GM18517 (cell line): ENCODE measurements around the gene ALCAM.

Experiments
- ATAC-seq: cut with Tn5 transposase; IDR thresholded peaks from one replicate; pipeline ENCODE4 v1.9.1; 2021; ENCODE audit warnings: mild to moderate bottlenecking, moderate library complexity; ENCODE audit not compliant: unreplicated experiment

ALCAM gene

DNA sequence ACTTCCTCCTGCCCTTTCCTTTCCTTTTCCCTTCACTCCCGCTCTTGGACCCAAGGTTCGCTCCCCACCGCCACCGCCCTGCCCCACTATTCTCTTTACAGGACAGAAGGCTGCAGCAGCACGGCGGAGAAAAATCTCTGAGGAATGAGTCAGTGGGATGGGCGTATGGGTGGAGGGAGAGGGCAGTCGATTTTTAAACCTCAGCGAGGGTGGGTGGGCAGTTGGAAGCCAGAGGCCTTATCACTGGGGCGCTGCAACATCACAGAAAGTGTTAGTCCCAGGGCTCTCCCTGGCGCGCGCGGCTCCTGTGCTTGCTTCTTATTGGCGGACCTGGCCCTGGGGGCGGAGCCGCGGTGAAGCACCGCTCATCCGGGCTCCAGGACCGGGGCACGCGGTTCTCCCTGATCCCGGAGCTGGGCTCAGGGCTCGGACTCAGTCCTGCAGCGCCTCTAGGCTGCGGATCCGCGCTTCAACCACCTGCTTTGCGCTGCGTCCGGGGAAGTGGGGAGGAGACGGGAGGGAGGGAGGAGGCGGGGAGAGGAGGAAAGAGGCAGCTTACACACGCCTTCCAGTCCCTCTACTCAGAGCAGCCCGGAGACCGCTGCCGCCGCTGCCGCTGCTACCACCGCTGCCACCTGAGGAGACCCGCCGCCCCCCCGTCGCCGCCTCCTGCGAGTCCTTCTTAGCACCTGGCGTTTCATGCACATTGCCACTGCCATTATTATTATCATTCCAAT is at the start of gene ALCAM:
TSS of gene ALCAM (plus strand) at position 584 of the 737 bp plus-strand sequence.
- peak; percentile 40 for ATAC-seq

DNA sequence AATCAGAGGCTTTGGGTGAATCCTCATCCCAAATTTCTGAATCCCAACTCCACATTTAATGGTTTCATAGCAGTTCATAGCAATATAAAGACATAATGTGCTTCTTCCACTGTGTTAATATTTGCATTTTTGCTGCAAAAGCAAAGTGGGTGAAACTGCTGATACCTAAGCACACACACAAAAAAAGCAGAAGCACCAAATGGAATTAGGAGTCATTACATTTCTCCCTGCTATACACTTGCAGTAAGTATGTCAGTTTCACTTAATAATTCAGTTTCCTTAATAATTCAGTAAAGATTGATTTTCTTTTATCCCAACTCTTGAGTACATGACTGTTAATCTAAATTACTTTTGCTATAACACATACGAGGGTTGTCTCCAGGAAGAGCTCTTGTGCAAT is 48.9 kb upstream of the ALCAM start:
- ATAC-seq: no peak

DNA sequence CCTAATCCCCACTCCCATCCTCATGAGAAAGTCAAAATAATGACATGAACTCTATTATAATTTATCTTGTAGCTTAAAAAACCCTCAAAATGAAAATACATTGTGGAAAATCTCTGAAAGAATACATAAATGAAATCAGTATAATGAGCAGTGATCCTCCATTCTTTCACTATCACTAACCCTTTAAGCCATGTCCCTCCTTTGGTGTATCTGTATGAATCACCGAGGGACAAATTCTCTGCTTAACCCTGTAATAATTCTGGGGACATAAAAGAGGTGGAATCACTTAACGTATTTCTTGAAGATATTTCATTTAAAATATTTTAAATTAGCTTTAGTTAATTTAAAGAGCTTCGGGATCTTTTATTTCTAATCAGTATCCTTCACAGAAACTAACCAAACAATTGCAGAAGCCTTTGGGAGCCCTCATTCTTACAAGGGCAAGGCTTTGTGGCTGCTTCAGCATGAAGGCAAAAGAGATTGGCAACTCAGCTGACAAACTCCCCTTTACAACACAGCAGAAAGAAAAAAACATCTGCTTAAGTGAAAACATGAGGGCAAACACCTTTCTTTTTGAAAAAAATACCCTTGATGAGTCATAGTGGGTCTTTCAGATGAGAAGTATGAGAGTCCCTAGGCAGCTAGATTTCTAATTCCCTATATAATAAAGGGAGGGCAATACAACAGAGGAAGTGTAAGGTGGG is 44.0 kb upstream of the ALCAM start:
- peak; percentile 96 for ATAC-seq

DNA sequence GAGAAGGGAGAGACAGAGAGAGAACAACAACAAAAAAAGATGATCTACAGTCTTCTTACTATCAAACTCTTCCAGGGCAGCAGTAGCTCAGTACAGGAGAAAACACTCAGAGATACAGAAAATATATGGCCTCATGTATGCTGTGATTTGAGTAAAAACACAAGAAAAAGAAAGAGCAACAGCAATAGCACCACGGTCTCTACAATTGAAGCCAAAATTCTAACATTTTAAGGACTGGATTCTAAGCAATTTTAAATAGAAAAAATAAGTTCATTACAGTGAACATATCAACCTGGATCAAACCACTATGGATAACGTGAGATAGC is 43.5 kb upstream of the ALCAM start:
- no peak for ATAC-seq

DNA sequence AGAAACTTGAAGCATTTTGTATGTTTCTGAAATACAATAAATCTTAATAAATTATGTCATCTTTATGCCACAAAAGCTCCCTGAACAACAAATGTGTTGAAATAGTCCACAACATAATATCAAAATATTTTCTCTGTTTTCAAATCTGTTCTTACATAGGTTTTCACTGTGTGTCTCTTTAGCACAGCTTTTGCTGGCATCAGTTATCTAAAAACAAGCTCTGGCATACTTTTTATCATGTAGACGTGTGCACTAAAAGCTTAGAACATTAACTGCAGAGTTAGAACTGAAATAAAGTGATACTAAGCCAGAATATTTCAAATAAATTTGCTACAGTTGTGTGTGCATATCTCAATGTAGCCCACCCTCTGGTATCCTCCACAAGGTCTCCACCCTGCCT is 41.8 kb upstream of the ALCAM start:
- no peak for ATAC-seq

DNA sequence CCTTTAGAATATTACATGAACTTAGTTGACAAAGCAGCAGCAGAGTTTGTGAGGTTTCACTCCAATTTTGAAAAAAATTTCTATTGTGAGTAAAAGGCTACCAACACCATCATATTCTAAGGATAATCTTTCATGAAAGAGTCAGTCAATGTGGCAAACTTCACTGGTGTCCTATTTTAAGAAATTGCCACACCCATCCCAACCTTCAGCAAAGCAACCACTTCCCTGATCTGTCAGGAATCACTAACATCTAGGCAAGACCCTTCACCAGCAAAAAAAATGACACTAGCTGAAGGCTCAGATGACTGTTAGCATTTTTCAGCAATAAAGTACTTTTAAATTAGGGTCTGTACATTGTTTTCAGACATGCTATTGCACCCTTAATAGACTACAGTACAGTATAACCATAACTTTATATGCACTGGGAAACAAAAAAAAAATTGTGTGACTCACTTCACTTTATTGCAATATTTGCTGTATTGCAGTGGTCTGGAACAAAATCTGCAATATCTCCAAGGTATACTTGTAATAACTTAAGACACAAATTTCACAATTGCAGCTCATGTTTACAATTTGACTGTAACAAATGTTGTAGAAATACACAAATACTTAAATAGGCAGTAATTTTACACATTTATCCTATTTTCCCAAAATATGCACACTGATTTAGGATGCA is 38.9 kb upstream of the ALCAM start:
- no peak for ATAC-seq

DNA sequence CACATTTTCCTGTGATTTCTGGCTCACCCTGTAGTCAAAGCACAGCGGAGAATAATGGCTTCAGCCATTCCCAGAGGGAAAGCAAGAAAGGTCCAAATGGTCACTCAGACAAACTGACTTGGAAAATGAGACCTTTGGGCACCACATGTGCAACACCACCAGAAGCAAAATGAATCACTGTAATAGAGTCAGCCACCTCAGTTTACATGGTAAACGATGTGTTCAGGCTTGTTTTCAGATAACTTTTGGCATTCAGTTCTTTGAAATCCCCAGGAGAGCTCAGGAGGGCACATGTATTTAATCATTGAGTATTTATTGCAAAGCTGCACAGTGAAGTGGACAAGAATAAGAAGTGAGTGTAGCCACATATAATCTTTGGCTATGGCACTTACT is 38.4 kb upstream of the ALCAM start:
- ATAC-seq: no peak

DNA sequence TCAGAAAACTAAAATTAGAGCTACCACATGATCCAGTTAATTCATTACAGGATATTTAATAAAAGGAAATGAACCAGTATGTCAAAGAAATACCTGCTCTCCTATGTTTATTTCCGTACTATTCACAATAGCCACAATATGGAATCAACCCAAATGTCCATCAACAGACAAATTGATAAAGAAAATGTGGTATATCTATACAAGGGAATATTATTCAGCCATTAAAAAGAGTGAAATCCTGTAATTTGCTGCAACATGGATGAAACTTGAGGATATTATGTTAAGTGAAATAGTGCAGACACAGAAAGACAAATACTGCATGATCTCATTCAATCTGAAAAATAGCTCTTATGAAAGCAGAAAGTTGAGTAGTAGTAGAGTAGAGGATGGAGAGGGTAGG is 33.7 kb upstream of the ALCAM start:
- ATAC-seq: no peak

DNA sequence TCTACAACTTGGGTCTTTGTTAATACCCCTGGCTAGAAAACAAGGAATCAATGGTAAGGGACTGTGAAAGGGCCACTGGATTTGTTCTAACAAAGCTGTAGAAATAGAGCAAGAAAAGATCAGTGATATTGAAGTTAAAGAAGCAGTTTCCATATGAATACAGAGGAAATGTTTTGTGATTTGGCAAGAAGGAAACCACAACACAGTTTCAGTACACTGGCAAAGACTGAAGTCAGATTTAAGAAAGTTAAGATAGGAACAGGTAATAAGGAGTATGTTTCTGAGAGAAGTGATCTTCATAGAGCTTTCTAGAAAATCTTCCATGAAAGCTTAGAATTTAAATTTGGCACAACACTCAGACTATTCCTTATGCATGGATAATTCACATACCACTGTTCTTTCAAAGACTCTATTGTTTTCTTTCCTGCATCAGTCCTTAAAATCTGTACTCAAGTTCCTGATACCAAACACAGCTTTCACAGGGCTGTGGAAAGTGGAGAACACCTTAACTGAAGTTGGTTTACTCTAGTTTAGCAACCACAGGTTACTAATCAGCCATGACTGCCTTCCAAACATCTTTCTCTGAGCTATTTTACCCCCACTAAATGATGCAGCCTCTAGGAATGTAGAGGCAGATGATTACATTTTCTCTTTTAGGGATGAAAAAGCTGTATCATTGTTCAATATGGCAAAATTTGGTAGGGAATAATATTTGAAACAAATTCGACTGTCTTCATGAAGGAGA is 32.4 kb upstream of the ALCAM start:
- ATAC-seq: peak; percentile 68

DNA sequence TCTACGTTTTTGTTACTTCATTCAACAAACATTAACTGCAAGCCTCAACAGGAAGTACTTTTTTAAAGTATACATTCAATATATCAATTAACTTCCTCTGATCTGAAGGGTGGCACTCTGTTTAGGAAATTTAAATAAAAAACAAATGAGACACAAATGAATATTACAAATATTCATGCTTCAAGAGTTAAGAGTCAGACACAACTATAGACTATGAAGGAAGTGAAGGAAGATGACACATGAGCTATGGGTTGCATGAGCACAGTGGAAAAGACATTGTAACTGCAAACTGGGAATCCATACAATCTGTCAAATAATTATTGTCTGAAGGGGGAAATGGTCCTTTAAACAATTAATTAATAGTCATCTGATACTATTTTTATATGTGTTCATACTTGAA is 26.8 kb upstream of the ALCAM start:
- ATAC-seq: no peak

DNA sequence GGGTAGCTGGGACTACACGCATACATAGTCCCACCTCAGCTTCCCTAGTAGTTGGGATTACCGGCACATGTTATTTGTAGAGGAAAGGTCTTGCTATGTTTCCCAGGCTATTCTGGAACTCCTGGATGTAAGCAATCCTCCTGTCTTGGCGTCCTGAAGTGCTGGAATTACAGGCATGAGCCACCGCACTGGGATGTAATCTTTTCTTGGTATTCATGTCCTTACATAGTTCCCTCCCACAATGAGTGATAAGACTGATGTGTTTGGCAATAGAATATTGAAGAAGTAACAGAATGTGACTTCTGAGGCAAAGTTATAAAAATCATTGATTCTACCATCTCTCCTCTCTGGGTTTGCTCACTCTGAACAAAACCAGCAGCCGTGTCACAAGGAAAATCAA is 22.7 kb upstream of the ALCAM start:
- no peak for ATAC-seq

DNA sequence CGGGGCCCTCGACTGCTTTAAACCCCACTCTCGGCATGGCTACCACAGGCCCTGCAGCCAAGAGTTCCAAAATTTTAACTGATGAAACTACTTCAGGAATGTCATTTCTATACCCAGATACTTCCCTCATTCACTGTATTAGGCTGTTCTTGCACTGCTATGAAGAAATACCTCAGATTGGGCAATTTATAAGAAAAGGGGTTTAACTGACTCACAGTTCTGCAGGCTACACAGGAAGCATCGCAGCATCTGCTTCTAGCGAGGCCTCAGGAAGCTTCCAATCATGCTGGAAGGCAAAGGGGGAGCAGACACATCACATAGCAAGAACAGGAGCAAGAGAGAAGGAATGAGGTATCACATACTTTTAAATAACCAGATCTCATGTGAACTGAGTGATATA is 21.6 kb upstream of the ALCAM start:
- ATAC-seq: no peak

DNA sequence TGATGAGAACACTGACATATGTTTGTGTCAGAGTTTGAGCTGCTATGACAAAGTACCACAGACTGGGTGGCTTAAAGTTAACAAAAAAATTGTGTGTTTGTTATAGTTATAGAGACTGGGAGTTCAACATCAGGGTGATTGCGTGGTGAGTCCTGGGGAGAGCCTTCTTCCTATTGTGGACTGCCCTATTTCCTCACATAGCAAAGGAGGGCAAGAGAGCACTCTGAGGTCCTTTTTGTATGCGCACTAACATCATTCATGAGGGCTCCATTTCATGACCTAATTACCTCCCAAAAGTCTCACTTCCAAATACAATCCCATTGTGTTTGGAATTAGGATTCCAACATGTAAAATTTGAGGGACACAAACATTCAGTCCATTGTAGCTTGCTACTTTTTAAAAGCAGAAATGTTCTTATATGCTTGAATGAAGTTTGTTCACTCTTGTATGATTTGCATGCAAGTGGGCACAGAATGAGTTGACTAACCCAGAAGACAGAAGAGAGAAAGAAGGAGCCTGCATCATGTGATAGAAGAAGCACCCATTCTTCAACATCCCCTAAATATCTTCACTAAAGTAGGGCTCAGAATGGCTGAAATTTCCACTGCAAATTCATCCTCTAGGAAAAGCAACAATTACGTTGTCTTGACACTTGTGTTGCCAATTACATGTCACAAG is 18.9 kb upstream of the ALCAM start:
- peak; percentile 81 for ATAC-seq

DNA sequence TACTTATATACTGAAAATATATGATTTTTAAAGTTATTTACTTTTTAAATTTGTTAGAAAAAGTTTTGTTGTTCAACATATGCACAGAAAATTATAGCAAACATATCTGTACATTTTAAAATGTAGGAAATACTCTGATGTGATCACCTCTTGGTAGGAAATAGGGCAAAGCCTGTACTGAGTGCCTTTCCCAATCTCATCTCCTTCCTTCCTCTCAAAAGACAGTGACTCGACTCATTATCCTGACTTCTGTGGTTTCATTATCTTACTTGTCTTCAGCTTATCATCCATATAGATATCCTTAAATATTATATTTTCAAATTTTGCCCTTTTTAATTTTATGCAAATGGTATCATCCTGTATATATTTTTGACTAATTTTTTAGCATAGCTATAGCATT is 18.4 kb upstream of the ALCAM start:
- no peak for ATAC-seq

DNA sequence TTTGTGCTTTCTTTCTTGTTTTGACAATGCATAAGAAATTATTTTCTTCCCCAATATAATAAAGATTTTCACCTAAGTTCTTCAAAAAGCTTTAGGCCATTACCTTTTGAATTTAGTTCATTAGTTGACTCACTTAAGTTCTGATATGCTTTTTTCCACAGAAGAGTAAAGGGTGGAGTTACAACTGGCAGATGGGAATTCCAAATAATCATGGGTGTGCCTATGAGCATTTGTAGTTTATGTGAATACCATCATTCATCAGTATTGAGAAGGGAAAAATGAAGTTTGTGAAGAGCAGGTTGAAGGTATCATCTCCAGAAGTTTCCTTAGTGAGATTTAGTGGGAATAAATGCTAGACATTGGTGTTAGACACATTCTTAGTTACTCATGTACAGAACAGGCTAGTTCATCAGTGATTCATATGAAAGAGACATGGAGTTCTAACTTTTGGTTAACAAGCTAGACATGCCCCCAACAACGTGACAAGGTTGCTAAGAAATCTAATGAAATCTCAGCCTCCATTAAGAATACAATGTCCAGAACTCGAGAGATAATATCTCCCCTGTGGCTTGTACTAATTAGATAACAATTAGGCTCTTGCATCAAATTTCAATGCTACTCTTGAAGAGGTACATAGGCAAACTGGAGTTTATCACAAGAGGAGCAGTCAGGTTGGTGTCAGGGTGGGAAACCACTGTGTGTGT is 16.9 kb upstream of the ALCAM start:
- ATAC-seq: no peak

DNA sequence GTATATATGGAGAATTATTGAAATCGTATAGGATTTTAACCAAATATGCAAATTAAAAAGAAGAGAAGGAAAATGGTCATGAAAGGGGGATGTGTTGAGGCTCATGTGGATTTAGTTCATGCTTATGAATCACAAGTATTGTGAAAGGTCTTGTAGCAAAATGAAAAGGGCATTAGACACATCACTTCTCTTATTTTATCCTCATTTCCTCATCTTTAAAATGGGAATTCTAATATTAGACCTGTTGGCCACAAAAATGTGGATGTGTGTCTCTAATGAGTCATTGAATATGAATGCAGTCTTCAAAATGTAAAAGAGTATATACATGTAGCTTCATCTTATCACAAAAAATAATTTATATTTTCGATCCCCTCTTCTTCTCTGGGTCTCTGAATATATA is 14.9 kb upstream of the ALCAM start:
- no peak for ATAC-seq

DNA sequence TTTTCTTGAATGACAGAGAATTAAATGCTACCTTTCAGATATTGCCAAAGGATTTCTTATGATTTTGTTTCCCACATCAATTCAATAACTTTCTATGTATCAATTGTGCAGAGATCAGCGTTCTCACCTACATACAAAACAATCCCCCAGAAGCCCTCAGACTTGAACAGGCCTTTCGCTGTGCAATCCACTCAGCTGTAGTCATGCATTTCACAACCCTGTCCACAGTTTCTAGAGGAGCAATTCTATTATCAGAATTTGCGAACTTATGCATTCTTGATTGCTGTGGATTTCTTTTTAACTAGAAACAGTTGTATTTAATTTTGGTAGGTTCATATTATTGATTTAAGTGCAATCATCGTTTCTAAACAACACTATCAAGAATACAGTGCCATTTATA is 13.7 kb upstream of the ALCAM start:
- ATAC-seq: no peak

DNA sequence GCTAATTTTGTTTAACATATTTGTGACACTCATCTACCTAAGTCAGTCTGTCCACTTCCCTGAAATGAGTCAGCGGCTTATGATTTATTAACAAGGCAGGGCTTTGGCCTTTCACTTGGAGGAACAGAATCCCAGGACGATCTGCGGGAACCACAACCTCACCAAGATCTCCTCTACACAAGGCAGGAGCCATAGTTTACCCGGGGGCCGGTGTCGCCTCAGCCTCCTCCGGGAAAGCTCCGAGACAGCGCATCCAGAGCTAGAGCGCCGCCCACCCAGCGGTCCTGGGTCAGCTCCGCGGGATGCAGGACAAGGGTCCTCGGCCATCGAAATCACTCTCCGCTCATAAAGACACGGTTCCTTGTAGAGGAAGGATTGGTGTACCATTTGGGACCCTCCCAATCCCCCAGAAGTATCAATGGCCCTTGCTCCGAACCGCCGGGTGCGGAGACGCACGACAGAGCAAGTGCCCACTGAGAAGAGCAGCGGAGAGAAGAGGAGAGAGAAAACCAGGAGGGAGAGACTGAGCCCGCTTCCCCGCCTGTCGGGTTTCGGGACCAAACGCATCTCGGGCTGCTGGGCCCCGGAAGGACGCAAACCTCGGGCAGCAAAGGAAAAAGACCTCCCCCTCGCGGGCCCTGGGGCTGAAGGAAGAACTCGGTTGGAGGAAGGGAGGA is 13.1 kb upstream of the ALCAM start:
- peak; percentile 44 for ATAC-seq

DNA sequence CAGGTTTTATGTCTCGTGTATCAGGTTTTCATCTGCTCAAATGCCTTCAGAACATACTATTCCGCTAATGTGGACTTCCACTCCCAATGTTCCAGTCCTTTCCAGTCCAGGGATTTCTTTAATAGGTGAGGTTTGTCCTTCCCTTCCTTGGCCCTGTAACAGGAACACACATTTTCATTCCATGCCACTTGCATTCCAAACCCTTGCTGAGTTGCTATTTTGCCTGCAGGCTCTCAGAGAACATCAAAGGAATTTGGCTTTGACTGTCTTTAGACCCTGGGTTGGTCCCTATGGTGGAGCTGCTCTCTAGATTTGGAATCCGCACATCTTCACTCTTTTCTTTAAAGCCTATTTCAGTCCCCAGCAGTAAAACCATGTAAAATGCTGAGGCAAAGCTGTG is 12.3 kb upstream of the ALCAM start:
- ATAC-seq: no peak
